Endothelial cell of umbilical vein (primary cell): ENCODE measurements around the gene HNRNPH2.

Experiments used
- CTCF ChIP-seq, 2 donors: IDR thresholded peaks; 1 replicate in 1 of 2; 2 replicates in 1 of 2; pipeline ENCODE4 v1.5.1; 2011; ENCODE audit warnings: low read length in 2 of 2, mild to moderate bottlenecking in 2 of 2, moderate library complexity in 2 of 2, control low read depth in 1 of 2, inconsistent platforms in 1 of 2, low read depth in 1 of 2; ENCODE audit not compliant: insufficient read depth in 1 of 2; ENCODE audit errors: extremely low read depth in 1 of 2
- EZH2 ChIP-seq: IDR thresholded peaks from 2 replicates; pipeline ENCODE4 v1.6.1; 2012; ENCODE audit warnings: borderline replicate concordance, low read depth, mild to moderate bottlenecking, moderate library complexity, low read length, inconsistent platforms; ENCODE audit not compliant: severe bottlenecking
- FOS ChIP-seq: IDR thresholded peaks from 2 replicates; pipeline ENCODE4 v1.6.1; 2011; ENCODE audit warnings: mild to moderate bottlenecking, low read length, moderate library complexity, borderline replicate concordance; ENCODE audit not compliant: insufficient read depth
- MAX ChIP-seq: IDR thresholded peaks from 2 replicates; pipeline ENCODE4 v1.6.1; 2011; ENCODE audit not compliant: insufficient read depth, insufficient read length
- MYC ChIP-seq: IDR thresholded peaks from one replicate; pipeline ENCODE4 v1.6.1; 2011; ENCODE audit warnings: mild to moderate bottlenecking, low read depth, low read length
- POLR2A ChIP-seq: IDR thresholded peaks from 2 replicates; pipeline ENCODE4 v1.6.1; 2012; ENCODE audit warnings: low read depth, mild to moderate bottlenecking, control low read depth, low read length
- POLR2AphosphoS5 ChIP-seq: IDR thresholded peaks from 2 replicates; pipeline ENCODE4 v1.6.1; 2012; ENCODE audit warnings: low read depth, mild to moderate bottlenecking, control low read depth, low read length, moderate library complexity; ENCODE audit not compliant: insufficient read depth

GRCh38 chrX:101370888-101371504 is 37.0 kb upstream of the HNRNPH2 start:
- TF ChIP-seq EZH2 (no peak), MAX (no peak), CTCF (IDR thresholded peaks at IDR 0.05; ENCODE audit: extremely low read depth in 1 of 2, insufficient read depth in 1 of 2, low read depth in 1 of 2, low read length in 2 of 2) (no peak), POLR2AphosphoS5 (no peak), MYC (no peak), FOS (no peak), POLR2A (no peak)
